ENCODE measurements around the gene IFNA2. TPM values are rescaled to one million over a fixed set of nuclear protein-coding genes. Genes with fewer than 3 reads are reported as not detected.
"Not testable (repeated sequence)": the region's sequence is repeated elsewhere in the genome, so short reads cannot be mapped to it uniquely, and the experiment has no call there.

The IFNA2 gene
- total RNA-seq, 2 donors from 2014 or later = not detected

DNA sequence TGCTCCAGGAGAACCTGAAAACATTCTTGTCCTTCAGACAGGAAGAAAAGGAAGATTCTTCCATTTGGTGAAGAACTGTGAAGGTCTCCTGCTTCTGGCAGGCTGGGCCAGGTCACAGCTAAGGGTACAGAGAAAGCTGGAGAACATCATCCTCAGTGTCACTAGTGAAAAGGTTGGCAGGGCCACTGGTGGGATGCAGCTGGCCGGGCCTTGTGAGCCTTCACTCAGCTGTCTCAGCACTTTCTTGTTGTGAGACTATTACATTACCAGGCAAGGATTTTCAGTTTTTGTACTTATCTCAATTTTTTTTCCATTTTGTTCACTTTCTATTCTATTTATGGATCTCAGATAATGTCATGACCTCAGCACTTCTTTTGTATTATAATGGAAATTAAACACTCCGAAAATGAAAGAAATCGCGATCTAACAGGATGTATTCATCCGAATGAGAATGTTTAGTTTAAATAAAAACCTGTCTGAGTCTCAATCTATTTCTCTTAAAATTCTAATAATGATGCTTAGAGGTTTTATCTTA is 13.8 kb upstream of the IFNA2 start:
- ATAC-seq = no peak
- H3K27ac Mint-ChIP-seq = no peak overlapping the region
- H3K36me3 Mint-ChIP-seq = no peaks in the 10 kb centered on the region
- peaks cover 0 to 6% of the 10 kb centered on the region in 2 donors for H3K9me3 Mint-ChIP-seq
- no peak for DNase-seq (ENCODE audit: low spot score in 2 of 2)

DNA sequence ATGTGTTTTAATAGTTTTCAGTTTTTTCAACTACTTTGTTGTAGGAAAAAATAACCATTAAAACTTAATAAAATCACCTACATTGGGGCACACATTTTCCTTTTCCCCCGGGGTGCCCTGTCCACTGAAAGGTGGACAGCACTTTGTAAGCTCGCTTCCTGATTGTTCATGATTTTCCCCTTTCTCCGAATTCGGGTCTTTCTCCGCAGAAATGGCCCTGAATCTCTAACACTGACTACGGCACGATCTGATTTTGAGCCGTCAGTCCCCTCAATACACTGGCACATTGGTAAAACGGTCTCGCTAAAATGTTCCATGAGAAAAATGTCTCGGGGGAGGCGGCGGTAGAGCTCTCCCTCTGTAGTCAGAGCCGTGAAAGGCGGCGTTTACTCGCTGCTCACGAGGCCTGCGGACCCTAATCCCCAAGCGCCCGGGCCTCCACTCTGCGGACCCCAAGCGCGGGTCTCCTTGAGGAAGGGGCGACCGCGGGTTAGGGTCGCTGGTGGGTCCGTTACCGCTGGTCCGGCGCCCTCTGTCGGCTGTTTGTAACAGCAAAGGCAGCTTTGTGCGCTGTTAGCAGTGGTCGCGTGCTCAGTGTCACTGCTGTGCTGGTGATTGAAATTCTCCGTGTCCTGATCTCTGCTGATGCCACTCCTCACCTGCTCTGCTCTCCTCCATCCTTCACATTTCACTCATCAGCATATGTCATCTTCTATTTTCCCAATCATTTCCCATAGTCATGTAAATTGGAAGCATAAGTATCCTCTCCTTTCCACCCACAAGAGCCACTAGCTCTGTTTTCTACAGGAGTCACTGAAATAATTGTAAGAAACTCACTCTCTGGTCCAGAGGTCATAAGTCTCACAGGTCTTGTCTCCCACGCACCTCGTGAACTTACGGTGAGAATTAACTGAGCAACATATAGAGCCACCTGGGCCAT is 10.8 kb upstream of the IFNA2 start:
- no peaks in the 10 kb centered on the region for H3K36me3 Mint-ChIP-seq

DNA sequence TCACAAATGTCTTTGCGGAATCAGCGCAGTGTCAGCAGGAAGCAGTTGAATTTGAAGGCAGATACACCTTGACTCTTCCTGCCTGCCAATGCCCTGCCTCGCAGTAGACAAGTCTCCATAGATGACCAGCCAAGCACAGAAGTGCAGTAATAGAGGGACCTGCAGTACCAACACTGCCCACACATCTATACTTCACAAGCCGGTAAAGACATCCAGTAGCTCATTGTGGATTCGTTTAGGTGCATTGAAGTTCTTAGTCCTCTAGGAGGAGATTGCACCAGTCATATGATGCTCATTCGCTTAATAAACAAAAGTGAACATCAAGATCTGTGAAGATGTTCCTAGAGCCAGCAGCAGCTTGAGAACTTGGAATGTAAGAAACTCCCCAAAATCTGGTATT is 7.1 kb upstream of the IFNA2 start:
- Mint-ChIP-seq H3K36me3 (no peaks in the 10 kb centered on the region), H3K9me3 (no peaks in the 10 kb centered on the region)
- peak; percentile 40 to 71 for ATAC-seq

More for the DNA sequence above, 10.8 kb upstream of the IFNA2 start:
- peak; percentile 83 to 86 for ATAC-seq
- peak; percentile 62 to 67 for DNase-seq (ENCODE audit: low spot score in 2 of 2)
- peaks cover 0 to 6% of the 10 kb centered on the region in 2 donors for H3K9me3 Mint-ChIP-seq
- H3K27ac Mint-ChIP-seq = peak overlapping the region in 1 of 2 donors; percentile 55

DNA sequence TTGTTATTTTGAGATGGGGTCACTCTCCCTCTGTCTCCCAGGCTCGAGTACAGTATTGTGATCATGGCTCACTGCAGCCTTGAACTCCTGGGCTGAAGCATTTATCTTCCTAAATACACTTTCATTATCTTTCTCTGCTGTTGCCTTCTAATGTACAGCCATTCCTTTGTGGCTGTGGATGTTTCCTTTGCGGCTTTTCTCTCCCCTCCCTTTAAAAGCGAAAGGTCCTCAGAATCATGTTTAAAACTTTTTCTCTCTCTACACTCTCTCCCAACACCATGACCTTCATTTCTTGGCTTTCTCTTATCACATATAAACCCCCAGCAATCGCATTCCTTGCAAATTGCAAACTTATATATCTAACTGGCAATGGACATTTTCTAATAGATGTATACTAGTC is 1.6 kb downstream of the IFNA2 start:
- DNase-seq (ENCODE audit: low spot score in 2 of 2) (no peak), ATAC-seq (no peak)
- no peak overlapping the region for H3K27ac Mint-ChIP-seq
- H3K36me3 Mint-ChIP-seq = no peaks in the 10 kb centered on the region
- no peaks in the 10 kb centered on the region for H3K9me3 Mint-ChIP-seq

More for the DNA sequence above, 7.1 kb upstream of the IFNA2 start:
- H3K27ac Mint-ChIP-seq = no peak overlapping the region
- DNase-seq (ENCODE audit: low spot score in 2 of 2) = no peak

DNA sequence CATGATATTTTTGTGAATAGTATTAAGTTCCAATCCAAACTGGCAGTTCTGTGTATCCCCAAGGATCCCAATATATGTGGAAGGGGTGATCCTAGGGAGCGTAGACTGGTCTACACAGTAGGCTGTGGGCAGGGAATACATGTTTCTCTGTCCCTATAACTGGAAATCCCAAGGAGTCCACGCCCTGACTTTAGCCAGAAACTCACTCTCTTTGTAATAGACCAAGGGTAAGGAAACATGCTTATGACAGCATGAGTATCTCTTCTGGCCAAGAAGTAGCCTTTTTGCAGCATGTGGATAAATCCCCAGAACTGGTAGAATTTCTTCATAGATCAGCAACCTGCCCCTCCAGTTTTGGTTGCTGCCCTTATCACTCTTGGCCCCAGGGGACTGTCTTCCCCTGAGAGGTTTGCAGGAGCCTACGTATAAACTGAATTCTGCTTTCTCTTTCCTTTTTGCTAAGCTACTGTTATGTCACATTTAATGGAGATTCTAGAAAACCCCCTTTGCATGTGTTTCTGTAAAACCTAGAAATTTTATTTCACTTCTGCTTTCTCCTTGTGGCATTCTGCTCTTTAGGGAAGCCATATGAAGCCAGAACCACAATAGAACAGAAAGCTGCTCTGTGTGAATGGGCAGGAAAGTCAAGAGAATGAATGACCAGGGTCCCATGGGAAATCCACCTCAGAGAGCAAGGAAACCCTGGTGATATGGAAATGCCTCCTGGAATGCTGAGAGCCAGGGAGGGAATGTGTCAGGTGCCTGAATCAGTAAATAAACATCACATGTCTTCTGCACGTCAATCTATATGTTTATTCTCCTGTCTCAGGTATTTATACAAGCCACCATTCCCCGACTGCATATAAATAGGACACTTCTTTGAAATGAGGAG is 3.5 kb downstream of the IFNA2 start:
- no peak for DNase-seq (ENCODE audit: low spot score in 2 of 2)
- Mint-ChIP-seq H3K27ac (no peak overlapping the region), H3K9me3 (no peaks in the 10 kb centered on the region), H3K36me3 (no peaks in the 10 kb centered on the region)
- ATAC-seq = peak; percentile 59 to 81

DNA sequence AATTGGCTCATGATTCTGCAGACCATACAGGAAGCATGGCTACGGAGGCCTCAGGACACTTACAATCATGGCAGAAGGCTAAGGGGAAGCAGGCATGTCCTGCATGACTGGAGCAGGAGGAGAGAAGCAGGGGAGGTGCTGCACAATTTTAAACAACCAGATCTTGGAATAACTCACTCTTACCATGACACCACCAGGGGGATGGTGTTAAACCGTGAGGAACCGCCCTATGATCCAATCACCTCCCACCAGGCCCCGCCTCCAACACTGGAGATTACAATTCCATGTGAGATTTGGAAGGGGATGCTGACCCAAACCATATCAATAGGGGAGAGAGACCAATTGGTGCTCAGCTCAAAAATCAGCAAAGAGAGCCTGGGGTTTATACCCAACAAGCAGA is 13.7 kb downstream of the IFNA2 start:
- not testable (repeated sequence) for ATAC-seq; H3K27ac Mint-ChIP-seq; H3K9me3 Mint-ChIP-seq; DNase-seq (ENCODE audit: low spot score in 2 of 2); H3K36me3 Mint-ChIP-seq

DNA sequence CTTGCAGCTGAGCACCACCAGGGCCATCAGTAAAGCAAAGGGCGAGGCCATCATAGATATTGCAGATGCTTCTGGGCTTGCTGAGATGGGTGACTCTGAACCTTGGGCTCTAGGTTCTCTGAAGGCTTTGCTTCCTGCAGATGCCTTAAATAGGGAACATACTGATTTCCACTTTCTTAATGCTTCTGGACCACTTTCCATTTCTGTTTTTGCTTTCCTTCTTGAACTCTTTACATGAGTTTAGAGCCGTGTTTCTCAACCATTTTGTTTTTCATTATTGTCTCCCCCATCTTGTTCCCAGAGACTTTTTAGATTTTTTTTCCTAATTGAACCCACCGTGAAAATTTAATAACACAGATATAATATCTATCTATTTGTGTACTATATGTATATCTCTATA is 17.2 kb downstream of the IFNA2 start, which contains the start of gene IFNA13:
Gene IFNA13 (minus strand): TSS at position 101 of the 400 bp plus-strand sequence. CDS start 47 bp downstream, at position 54.
- ATAC-seq = no peak
- no peaks in the 10 kb centered on the region for H3K36me3 Mint-ChIP-seq
- no peak for DNase-seq (ENCODE audit: low spot score in 2 of 2)
- no peaks in the 10 kb centered on the region for H3K9me3 Mint-ChIP-seq
- no peak within 1 kb of the TSS for H3K27ac Mint-ChIP-seq

DNA sequence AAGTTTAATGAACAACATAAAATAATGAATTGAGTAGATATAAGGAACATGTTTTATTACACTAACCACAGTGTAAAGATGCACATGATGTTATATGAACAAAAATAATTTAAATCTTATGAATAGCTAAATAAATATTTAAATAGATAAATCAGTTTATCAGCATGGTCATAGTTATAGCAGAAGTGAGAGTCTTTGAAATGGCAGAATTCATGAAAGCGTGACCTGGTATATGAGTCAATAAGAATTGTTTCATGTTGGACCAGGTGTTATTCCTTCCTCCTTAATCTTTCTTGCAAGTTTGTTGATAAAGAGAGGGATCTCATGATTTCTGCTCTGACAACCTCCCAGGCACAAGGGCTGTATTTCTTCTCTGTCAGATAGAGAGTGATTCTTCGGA is 18.0 kb downstream of the IFNA2 start:
- not testable (repeated sequence) for H3K36me3 Mint-ChIP-seq; H3K27ac Mint-ChIP-seq; DNase-seq (ENCODE audit: low spot score in 2 of 2); H3K9me3 Mint-ChIP-seq; ATAC-seq

DNA sequence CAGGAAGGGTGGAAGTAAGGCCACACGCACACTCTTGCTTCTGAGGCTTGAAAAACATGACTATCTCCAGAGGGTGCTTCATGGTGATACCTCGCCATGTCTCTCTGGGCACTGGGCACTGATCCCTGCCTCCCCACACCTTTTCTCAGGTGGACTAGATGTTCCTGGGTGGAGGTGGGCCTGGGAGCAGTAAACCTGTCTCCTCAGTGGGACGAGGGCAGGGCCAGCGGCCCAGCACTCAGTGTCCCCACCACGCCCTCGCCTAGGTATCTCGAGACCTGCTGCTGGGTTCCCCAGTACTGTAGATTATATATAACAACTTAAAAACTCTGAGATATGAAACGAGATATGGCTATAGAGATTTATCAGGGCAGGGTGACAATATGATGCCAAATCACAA is 22.9 kb downstream of the IFNA2 start:
- Mint-ChIP-seq H3K27ac (no peak overlapping the region), H3K9me3 (no peaks in the 10 kb centered on the region), H3K36me3 (no peaks in the 10 kb centered on the region)
- DNase-seq (ENCODE audit: low spot score in 2 of 2) (no peak), ATAC-seq (no peak)

DNA sequence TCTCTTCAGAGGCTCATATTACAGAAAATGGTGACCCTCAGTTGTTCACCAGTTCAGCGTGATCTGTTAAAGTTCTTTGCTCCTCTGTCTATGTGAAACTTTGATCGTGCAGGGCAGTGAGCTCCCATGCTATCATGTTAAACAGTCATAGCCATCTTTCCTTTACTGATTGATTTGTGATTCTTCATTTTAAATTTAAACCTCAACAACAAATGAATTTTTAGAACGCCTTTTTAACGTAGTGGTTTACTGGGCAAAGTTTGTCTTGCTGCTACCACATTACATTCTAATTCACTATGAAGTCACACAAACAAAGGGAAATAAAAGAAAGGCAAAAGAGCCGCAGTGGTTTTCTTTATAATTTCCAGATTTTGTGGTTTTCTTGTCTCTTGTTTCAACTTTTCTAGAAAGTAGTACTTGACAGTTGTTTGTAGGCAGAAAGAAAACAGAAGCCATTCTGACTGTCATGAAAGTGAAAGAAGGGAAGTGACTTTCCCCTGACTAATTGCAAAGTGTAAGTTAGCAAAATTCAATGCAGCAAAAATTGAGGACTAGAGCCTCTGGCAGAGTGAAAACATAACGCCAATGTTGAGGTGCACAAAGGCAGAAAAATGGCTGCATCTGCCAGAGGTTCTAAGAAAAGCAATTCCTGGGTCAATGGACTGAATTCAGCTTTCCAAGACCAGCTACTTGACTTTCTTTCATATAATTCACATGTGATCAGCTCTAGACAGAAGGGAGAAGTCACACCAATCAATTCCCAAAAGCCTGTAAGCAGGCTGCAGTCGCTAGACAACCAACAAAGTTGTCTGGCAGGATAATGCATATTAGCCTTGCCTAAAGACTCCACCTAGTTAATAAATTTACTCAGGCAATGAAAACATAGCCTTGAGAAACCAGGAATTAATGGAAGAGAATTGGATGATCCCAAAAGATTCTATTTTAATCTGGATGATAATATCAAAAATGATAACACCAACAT is 27.4 kb downstream of the IFNA2 start:
- ATAC-seq (peak; percentile 90 to 91), DNase-seq (ENCODE audit: low spot score in 2 of 2) (peak in 1 of 2 donors; percentile 13)
- Mint-ChIP-seq H3K9me3 (peaks cover 5 to 7% of the 10 kb centered on the region in 2 donors), H3K36me3 (peaks cover 6 to 11% of the 10 kb centered on the region in 2 donors), H3K27ac (peak overlapping the region; percentile 61 to 91)

DNA sequence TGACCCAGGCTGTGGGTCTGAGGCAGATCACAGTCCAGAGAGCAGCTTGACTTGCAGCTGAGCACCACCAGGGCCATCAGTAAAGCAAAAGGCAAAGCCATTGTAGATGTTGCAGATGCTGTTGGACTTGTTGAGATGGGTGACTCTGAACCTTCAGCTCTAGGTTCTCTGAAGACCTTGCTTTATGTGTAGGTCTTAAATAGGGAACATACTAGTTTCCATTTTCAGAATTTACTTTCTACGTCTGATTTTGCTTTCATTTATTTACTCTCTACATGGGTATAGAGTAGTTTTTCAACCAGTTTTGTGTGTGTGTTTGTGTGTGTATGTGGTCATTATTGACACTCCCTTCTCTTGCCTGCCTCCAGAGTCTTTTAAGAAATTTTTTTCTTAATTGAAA is 34.4 kb downstream of the IFNA2 start, which contains the start of gene IFNA6:
Gene IFNA6 (minus strand): TSS at position 101 of the 400 bp plus-strand sequence. CDS start 0 bp downstream, at position 101.
- ATAC-seq = no peak
- H3K36me3 Mint-ChIP-seq = peaks cover 6 to 11% of the 10 kb centered on the region in 2 donors
- DNase-seq (ENCODE audit: low spot score in 2 of 2) = no peak
- peaks cover 5 to 10% of the 10 kb centered on the region in 2 donors for H3K9me3 Mint-ChIP-seq
- H3K27ac Mint-ChIP-seq = no peak within 1 kb of the TSS

DNA sequence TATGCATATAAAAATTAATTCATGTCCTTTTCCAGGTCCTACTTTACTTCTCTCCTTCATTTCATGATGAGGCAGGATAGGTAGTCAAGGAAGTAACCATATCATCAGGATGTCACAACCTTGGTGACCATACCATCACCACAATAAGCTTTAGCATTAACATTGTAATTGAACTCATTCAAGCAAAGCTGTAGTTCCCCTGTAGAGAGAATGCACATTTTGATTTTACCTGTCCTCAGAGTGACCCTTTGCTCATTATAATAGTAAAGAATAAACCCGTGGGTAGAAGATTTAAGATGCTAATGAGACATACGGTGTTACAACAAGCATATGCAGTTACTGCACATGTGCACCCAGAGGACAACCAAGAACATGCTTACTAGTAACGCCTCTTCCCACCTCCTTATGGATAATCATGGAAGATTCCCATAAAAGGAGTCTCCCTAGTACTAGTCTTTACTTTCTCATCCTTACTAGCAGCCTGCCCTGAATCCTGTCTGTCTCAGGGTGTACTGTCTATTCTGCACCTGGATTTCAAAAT is 36.7 kb downstream of the IFNA2 start:
- DNase-seq (ENCODE audit: low spot score in 2 of 2) (no peak), ATAC-seq (no peak)
- no peak overlapping the region for H3K27ac Mint-ChIP-seq
- H3K9me3 Mint-ChIP-seq = peaks cover 0 to 17% of the 10 kb centered on the region in 2 donors
- H3K36me3 Mint-ChIP-seq = peaks cover 3 to 6% of the 10 kb centered on the region in 2 donors

DNA sequence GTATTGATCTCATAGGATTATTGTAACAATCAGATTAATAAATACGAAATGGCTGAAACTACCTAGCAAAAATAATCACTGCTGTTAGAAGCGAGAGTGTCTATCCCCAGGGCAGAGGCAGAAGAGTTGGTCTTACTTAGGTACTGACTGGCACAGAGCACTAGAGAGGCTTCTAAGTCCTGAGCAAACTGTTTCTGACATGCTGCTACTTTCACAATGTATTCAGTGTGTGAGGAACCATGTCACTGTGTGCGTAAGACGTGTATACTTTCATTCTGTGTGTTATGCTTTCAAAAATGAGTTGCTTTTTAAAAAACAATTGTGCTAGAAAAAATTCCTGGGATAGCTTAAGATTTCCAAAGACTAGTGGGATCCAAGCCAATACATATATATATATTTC is 44.5 kb downstream of the IFNA2 start:
- no peak for DNase-seq (ENCODE audit: low spot score in 2 of 2)
- no peak for ATAC-seq
- Mint-ChIP-seq H3K27ac (no peak overlapping the region), H3K9me3 (peaks cover 0 to 15% of the 10 kb centered on the region in 2 donors), H3K36me3 (peaks cover 6 to 9% of the 10 kb centered on the region in 2 donors)

DNA sequence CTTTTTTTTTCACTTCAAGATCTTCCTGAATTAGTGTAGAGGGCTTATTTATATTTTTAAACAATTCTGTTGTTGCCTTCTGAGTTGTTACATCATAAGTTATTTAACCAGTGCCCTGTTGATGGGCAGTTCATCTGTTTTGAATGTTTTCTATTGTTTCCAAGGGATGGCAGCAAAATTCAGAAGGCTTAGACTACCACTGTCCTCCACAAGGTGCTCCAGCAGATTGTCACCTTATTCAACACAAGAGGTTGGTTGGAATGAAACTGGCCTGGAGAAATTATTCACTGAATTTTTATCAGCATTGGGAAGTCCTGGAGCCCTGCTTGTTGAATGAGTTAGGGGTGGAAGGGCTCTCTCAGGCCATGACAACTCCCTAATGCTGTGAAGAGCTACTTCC is 48.7 kb downstream of the IFNA2 start:
- Mint-ChIP-seq H3K9me3 (no peaks in the 10 kb centered on the region), H3K27ac (peak overlapping the region in 1 of 2 donors; percentile 98), H3K36me3 (peaks cover 18 to 25% of the 10 kb centered on the region in 2 donors)
- no peak for ATAC-seq
- DNase-seq (ENCODE audit: low spot score in 2 of 2) = no peak

Data from activated naive CD4-positive, alpha-beta T cell treated with anti-CD3 and anti-CD28 coated beads, Interleukin-2, amount 50 U/mL, for 72 hours (primary cell).